GM19099 (cell line): ENCODE results near the gene DKC1.

Experiments used
- POLR2A ChIP-seq: IDR thresholded peaks from 3 replicates; pipeline ENCODE4 v1.6.1; 2011; ENCODE audit warnings: low read depth; ENCODE audit not compliant: insufficient read length; ENCODE audit errors: extremely low read depth

Gene DKC1

GRCh38 chrX:154732421-154733065 is 30.1 kb upstream of the DKC1 start:
- no peak for TF ChIP-seq POLR2A

- TF ChIP-seq POLR2A, result no peak
Measured at GRCh38 chrX:154733066-154733425, 29.6 kb upstream of the DKC1 start.

GRCh38 chrX:154734061-154734781 is 28.4 kb upstream of the DKC1 start:
- TF ChIP-seq POLR2A, result no peak

- TF ChIP-seq POLR2A, result no peak
Measured at GRCh38 chrX:154735695-154736393, 26.8 kb upstream of the DKC1 start.

DNA sequence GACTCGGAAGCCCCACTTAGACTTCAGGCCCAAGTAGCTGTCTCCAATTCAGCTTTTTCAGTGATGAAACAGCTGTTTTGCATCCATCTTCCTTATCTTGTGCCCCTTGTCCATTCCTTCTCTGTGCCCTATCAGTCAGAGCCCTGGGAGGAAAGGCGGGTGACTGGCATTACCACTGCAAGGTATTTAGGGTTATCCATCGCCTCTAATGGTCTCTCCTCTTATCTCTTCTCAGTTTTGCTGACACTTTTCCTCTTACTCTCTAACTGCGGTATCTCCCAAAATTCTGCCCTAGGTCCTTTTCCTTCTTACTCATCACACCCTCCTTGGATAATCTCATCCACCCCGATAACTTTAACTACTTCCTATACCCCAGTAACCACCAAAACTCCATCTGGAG is 25.5 kb upstream of the DKC1 start:
- no peak for TF ChIP-seq POLR2A

GRCh38 chrX:154738011-154738738 is 24.5 kb upstream of the DKC1 start:
- TF ChIP-seq POLR2A, result no peak

GRCh38 chrX:154739952-154740465 is 22.7 kb upstream of the DKC1 start:
- no peak for TF ChIP-seq POLR2A

DNA sequence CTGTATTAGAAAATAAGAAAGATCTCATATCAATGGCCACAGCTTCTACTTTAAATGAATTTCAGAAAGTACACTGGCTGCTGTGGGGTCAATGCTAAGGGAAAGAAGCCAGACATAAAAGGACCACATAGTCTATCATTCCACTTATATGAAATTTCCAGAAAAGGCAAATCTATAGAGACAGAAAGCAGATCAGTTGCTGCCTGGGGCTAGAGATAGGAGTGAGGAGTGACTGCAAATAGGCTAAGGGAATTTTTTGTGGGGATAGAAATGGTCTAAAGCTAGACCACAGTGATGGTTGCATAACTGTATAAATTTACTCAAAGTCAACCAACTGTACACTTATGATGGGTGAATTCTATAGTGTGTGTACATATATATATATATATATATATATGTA is 20.1 kb upstream of the DKC1 start:
- no peak for TF ChIP-seq POLR2A

DNA sequence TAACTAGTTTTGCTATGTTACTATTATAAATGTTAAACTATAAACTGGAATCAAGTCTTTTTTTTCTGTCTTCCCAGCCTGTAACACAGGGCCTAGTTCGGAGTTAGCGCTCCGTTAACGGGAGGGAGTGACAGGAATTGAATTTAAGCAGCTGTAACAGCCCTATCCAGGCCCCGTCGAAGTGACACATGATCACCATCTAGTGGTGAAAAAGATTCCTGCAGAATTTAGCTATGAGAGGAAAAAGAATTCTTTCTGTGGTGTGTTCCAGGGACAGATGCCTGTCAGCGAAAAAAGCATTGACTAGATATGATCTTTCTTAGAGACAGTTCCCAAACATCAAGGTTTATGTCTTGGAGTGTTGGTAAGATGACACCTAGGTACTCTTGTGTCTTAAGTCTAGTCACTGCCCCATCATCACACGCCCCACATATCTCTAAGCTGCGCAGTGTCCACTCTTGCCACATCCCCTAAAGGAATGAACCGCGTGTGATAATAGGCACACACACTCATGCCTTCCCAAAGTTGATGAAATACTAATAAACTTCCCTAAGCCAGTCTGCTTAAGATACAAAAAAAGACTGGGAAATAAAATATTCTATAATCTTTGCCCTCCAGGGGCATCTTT is 13.8 kb upstream of the DKC1 start:
- no peak for TF ChIP-seq POLR2A

DNA sequence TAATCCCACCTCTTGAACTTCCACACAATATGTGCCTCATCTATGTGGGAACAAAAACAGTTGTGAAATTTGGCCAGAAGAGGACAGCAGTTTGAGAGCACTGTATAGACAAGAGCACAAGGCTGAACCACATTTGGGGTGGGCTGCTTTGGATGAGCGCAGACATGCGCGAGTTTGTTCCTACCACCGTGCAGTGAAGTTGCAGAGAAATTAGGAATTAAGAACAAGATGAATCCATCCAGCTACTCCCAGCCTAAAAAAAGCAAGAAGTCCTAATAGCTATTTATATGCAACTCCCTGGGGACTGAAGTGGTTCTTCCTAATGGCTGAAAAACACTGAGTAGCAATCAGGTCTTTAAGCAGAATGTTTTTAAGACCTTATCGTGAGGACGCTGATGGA is 12.8 kb upstream of the DKC1 start:
- TF ChIP-seq POLR2A, result no peak

- TF ChIP-seq POLR2A, result no peak
Measured at GRCh38 chrX:154750301-154751202, 12.1 kb upstream of the DKC1 start, which contains the start of gene GAB3. Gene GAB3 (minus strand): TSS chrX:154751077. CDS start chrX:154751025, 52 bp downstream.

GRCh38 chrX:154751203-154751668 is 11.4 kb upstream of the DKC1 start:
- TF ChIP-seq POLR2A, result no peak

- TF ChIP-seq POLR2A, result no peak
Measured at GRCh38 chrX:154751669-154752271, 10.9 kb upstream of the DKC1 start.
